LNCaP clone FGC (cell line): Measurements from ENCODE around the gene ADGRL3.

Experiments used
- DNase-seq: peaks from one replicate; pipeline ENCODE4 v3.0.0-alpha.2; 2011; ENCODE audit warnings: low read depth
- H3K4me3 ChIP-seq: 2 replicates; pipeline ENCODE4 v1.5.1; 2011; ENCODE audit warnings: mild to moderate bottlenecking, low read depth, low read length, control low read depth
- CTCF ChIP-seq: IDR thresholded peaks from 2 replicates; pipeline ENCODE4 v1.5.1; 2012; ENCODE audit warnings: mild to moderate bottlenecking; ENCODE audit not compliant: control insufficient read depth, insufficient read depth; ENCODE audit errors: extremely low read depth

ADGRL3 gene

DNA sequence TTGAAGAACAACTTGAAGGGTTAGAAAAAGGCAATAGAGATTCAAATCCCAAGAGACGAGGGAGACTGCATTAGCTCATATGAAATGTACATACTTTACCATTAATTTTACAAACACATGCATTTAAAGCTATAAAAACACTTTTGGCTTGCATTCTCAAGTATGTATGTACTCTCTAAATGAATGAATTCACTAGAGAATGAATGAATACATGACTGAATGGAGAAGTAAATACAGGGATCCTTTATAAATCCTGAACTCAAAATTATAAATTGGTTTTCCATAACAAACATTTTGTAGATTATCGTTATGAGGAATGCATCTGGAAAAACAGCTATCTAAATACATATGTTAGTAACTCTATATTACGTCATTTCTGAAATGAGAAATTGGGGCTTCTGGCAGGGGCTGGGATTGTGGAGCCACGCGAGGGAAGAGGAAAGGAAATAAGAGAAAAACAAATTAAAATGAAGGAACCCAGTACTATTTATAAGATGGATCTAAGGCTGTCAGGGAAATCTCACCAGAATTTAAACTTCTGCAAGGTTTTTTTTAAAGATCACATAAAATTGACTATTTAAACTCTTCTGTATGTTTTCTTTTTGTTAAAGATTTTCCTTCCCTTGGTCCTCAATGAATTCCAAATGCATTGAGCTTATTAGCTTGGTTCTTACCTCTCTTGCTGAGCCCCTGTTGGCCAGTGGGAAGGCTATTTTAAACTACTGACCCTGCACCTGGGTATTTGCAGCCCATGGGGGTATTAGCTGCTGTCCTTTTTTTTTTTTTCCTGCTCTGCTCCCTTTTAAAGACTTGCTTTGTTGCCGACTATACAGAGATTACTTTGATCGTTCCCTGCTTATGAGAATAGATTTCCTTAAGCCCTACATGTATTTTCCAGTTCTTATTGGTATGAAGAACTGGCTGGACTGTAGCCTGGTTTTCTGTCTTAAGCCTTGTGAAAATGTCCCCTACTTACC, 207.8 kb downstream of the ADGRL3 start:
- no peak for DNase-seq
- no peak for TF ChIP-seq CTCF
- H3K4me3 ChIP-seq, result no peak overlapping the region

DNA sequence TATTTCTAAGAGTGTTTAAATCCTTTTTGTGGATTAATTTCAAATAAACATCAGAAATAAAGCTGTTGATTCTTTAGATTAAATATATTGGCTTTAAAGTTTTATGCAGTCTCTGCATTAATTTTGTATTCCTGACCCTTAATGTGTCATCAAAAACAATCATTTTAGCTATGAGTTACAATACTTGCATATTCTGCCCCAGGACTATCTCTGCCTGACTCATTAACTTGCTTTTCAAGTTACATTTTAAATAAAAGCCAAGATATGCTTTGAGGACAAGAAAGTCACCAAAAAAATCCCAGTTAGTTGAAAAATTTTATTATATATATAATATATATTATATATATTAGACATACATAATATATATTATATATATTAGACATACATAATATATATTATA, 208.7 kb downstream of the ADGRL3 start:
- no peak for DNase-seq
- H3K4me3 ChIP-seq, result no peak overlapping the region
- TF ChIP-seq CTCF, result no peak

- no peak for DNase-seq
- no peak overlapping the region for H3K4me3 ChIP-seq
- TF ChIP-seq CTCF, result no peak
Observed at GRCh38 chr4:61411241-61411640, 211.1 kb downstream of the ADGRL3 start.

DNA sequence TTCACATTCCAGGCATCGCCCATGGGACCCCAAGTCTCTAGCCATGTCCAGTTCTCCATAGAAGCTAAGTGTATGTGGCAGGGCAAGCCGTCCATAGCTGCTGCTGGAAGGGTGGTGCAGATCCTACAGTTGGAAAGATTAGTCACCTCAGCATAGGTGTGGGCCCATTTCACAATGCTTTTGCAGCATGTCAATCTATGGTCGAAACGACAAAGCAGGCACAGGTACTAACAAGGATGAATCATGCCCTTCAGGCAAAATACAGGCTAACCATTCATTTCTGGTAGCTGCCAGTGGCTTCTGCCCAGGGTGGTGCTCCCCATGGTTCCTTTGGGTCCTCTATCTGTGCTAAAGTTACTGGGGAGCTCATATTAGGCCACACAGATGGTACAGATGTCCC, 225.2 kb downstream of the ADGRL3 start:
- no peak for DNase-seq
- H3K4me3 ChIP-seq, result no peak overlapping the region
- TF ChIP-seq CTCF, result no peak

DNA sequence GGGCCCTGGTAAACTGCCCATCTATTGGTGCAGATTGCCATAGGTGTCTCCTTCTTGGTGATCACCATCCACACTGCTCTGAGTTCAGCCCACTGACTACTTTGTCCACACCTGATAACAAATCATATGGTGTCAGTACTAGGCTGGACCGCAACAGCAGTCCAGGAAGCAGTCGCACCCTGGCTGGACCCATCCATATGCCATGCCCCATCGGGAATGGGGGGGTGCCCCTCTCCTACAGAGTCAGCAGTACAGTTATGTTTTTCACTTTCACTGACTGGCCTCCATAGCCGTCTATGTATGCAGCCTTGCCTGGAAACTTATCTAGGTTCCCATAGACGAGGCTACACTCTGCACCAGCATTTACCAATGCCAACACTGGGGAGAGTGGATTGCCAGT, 226.1 kb downstream of the ADGRL3 start:
- DNase-seq, result no peak
- no peak overlapping the region for H3K4me3 ChIP-seq
- TF ChIP-seq CTCF, result no peak

- no peak for DNase-seq
- TF ChIP-seq CTCF, result no peak
- no peak overlapping the region for H3K4me3 ChIP-seq
Observed at GRCh38 chr4:61427099-61427817, 227.1 kb downstream of the ADGRL3 start.
